ENCODE data around the gene FDXR. TPM values are rescaled to one million over a fixed set of nuclear protein-coding genes. Genes with fewer than 3 reads are reported as not detected.

Gene FDXR
- total RNA-seq, 1 donor from 2014 or later = 34.2 TPM

GRCh38 chr17:74815067-74815466 lies 57.7 kb downstream of the FDXR start:
- no peak overlapping the region for H3K9ac ChIP-seq (ENCODE audit: low read length)
- no peaks in the 10 kb centered on the region for H3K9me3 Mint-ChIP-seq (ENCODE audit: unreplicated experiment)
- H4K20me1 ChIP-seq (ENCODE audit: insufficient read depth, low read length) = peaks cover 54% of the 10 kb centered on the region
- no peaks in the 10 kb centered on the region for H3K27me3 ChIP-seq (ENCODE audit: insufficient read depth, low read length)
- H3K9me3 ChIP-seq (ENCODE audit: insufficient read depth, low read depth, low read length) = no peaks in the 10 kb centered on the region
- H3K4me2 ChIP-seq (ENCODE audit: low read length) = no peak overlapping the region
- DNase-seq (ENCODE audit: low read depth) (no peak), FAIRE-seq (no peak)
- no peaks in the 10 kb centered on the region for H3K4me1 Mint-ChIP-seq (ENCODE audit: low read depth, unreplicated experiment)
- H3K4me3 ChIP-seq (ENCODE audit: insufficient read depth, low read depth, low read length) = no peak overlapping the region
- H3K27me3 Mint-ChIP-seq (ENCODE audit: low read depth, unreplicated experiment) = peaks cover 2% of the 10 kb centered on the region
- no peak overlapping the region for H3K4me3 Mint-ChIP-seq (ENCODE audit: unreplicated experiment)
- no peaks in the 10 kb centered on the region for H3K36me3 ChIP-seq (ENCODE audit: insufficient read depth, low read length)
- H3K4me1 ChIP-seq (ENCODE audit: insufficient read depth, low read length) = no peaks in the 10 kb centered on the region
- H3K27ac Mint-ChIP-seq (ENCODE audit: unreplicated experiment) = no peak overlapping the region
- TF ChIP-seq CTCF (IDR thresholded peaks at IDR 0.05; ENCODE audit: insufficient read depth, low read depth, low read length) (no peak), EZH2 (IDR thresholded peaks at IDR 0.05; ENCODE audit: insufficient read depth, low read length) (no peak)
- no peak overlapping the region for H3K27ac ChIP-seq (ENCODE audit: low read depth, low read length)
- H3K79me2 ChIP-seq (ENCODE audit: insufficient read depth, low read length) = no peaks in the 10 kb centered on the region
- peaks cover 36% of the 10 kb centered on the region for H3K36me3 Mint-ChIP-seq (ENCODE audit: low read depth, unreplicated experiment)
- no peak overlapping the region for H2AFZ ChIP-seq (ENCODE audit: low read depth, low read length)

GRCh38 chr17:74814453-74814852 lies 58.3 kb downstream of the FDXR start:
- DNase-seq (ENCODE audit: low read depth) = no peak
- Histone ChIP-seq H3K36me3 (ENCODE audit: insufficient read depth, low read length) (no peaks in the 10 kb centered on the region), H4K20me1 (ENCODE audit: insufficient read depth, low read length) (peaks cover 54% of the 10 kb centered on the region), H3K9me3 (ENCODE audit: insufficient read depth, low read depth, low read length) (no peaks in the 10 kb centered on the region), H3K9ac (ENCODE audit: low read length) (no peak overlapping the region), H3K4me1 (ENCODE audit: insufficient read depth, low read length) (no peaks in the 10 kb centered on the region), H3K27ac (ENCODE audit: low read depth, low read length) (no peak overlapping the region), H3K79me2 (ENCODE audit: insufficient read depth, low read length) (no peaks in the 10 kb centered on the region), H3K4me2 (ENCODE audit: low read length) (no peak overlapping the region), H3K4me3 (ENCODE audit: insufficient read depth, low read depth, low read length) (no peak overlapping the region), H3K27me3 (ENCODE audit: insufficient read depth, low read length) (no peaks in the 10 kb centered on the region), H2AFZ (ENCODE audit: low read depth, low read length) (no peak overlapping the region)
- TF ChIP-seq CTCF (IDR thresholded peaks at IDR 0.05; ENCODE audit: insufficient read depth, low read depth, low read length) (no peak), EZH2 (IDR thresholded peaks at IDR 0.05; ENCODE audit: insufficient read depth, low read length) (no peak)
- no peaks in the 10 kb centered on the region for H3K4me1 Mint-ChIP-seq (ENCODE audit: low read depth, unreplicated experiment)
- H3K4me3 Mint-ChIP-seq (ENCODE audit: unreplicated experiment) = no peak overlapping the region
- peaks cover 2% of the 10 kb centered on the region for H3K27me3 Mint-ChIP-seq (ENCODE audit: low read depth, unreplicated experiment)
- FAIRE-seq = no peak
- H3K36me3 Mint-ChIP-seq (ENCODE audit: low read depth, unreplicated experiment) = peaks cover 34% of the 10 kb centered on the region
- no peak overlapping the region for H3K27ac Mint-ChIP-seq (ENCODE audit: unreplicated experiment)
- H3K9me3 Mint-ChIP-seq (ENCODE audit: unreplicated experiment) = no peaks in the 10 kb centered on the region

Other genes starting within 250 kb of the FDXR start
- gene CD300E, start 249.3 kb downstream of the FDXR start, total RNA-seq = not detected in 2 replicates
- not detected in 2 replicates for gene CD300LF, start 160.1 kb downstream of the FDXR start, total RNA-seq
- gene RAB37, start 135.7 kb downstream of the FDXR start, total RNA-seq = 0.77 TPM in 1 of 2 replicates, not detected in the other
- gene NHERF1, start 124.4 kb downstream of the FDXR start, total RNA-seq = 27.9 and 36.3 TPM in 2 replicates
- gene NAT9, start 96.6 kb downstream of the FDXR start, total RNA-seq = 58.4 and 61.8 TPM in 2 replicates
- gene GRIN2C, start 13.1 kb downstream of the FDXR start, total RNA-seq = 0.50 and 1.0 TPM in 2 replicates
- gene FADS6, start 20.6 kb upstream of the FDXR start, total RNA-seq = not detected in 2 replicates
- gene USH1G, start 50.3 kb upstream of the FDXR start, total RNA-seq = 0.14 TPM in 1 of 2 replicates, not detected in the other
- gene OTOP2, start 51.3 kb upstream of the FDXR start, total RNA-seq = not detected in 2 replicates
- gene OTOP3, start 62.9 kb upstream of the FDXR start, total RNA-seq = not detected in 2 replicates
- 2.5 and 2.6 TPM in 2 replicates for gene HID1, start 99.8 kb upstream of the FDXR start, total RNA-seq
- gene CDR2L, start 114.6 kb upstream of the FDXR start, total RNA-seq = 59.1 and 62.9 TPM in 2 replicates
- 23.8 and 24.4 TPM in 2 replicates for gene MRPL58, start 139.7 kb upstream of the FDXR start, total RNA-seq
- gene ATP5PD, start 174.0 kb upstream of the FDXR start, total RNA-seq = 238 and 239 TPM in 2 replicates
- gene KCTD2, start 174.2 kb upstream of the FDXR start, total RNA-seq = 17.1 and 18.6 TPM in 2 replicates
- 7.1 and 10.6 TPM in 2 replicates for gene SLC16A5, start 215.0 kb upstream of the FDXR start, total RNA-seq
- gene ARMC7, start 237.0 kb upstream of the FDXR start, total RNA-seq = 11.5 and 11.9 TPM in 2 replicates

Data from astrocyte (in vitro differentiated cells and primary cell).